Activated B cell treated with CpG ODN at 0.5 μM for 24 hours (primary cell): ENCODE measurements around the gene TIAM1. TPM values are rescaled to one million over a fixed set of nuclear protein-coding genes. Genes with fewer than 3 reads are reported as not detected.

Source experiments
- ATAC-seq: fragments of 200-7000 bp; cut with Tn5 transposase; one replicate; pipeline ENCODE4 v1.10.0; 2021; ENCODE audit warnings: low read depth, mild to moderate bottlenecking, moderate library complexity
- CTCF ChIA-PET: fragments of 350-600 bp; sonication (Branson Sonifier 250); formaldehyde crosslinking; loops from one replicate; lab custom pipeline; 2021; ENCODE audit warnings: antibody characterized with exemption; lab: Charles Lee
- POLR2A ChIA-PET: fragments of 350-600 bp; sonication (Branson Sonifier 250); formaldehyde crosslinking; loops from one replicate; lab custom pipeline; 2021; ENCODE audit warnings: antibody characterized with exemption; lab: Charles Lee
- DNase-seq: peaks from one replicate; pipeline ENCODE4 v3.0.0; 2022
- H3K27ac Mint-ChIP-seq: one replicate; pipeline ENCODE4 v1.8.0; 2020; ENCODE audit warnings: mixed read lengths
- H3K27me3 Mint-ChIP-seq: one replicate; pipeline ENCODE4 v1.8.0; 2021; ENCODE audit warnings: mixed read lengths
- H3K36me3 Mint-ChIP-seq: one replicate; pipeline ENCODE4 v1.8.0; 2021; ENCODE audit warnings: low read depth, mixed read lengths
- H3K4me1 Mint-ChIP-seq: one replicate; pipeline ENCODE4 v1.8.0; 2021; ENCODE audit warnings: mixed read lengths
- H3K4me3 Mint-ChIP-seq: one replicate; pipeline ENCODE4 v1.8.0; 2020; ENCODE audit warnings: mild to moderate bottlenecking, mixed read lengths
- H3K9me3 Mint-ChIP-seq: one replicate; pipeline ENCODE4 v1.8.0; 2020; ENCODE audit warnings: mixed read lengths
- intact Hi-C: fragments of 100-400 bp; cut with micrococcal nuclease; formaldehyde crosslinking; loops from one replicate; pipeline ENCODE4 v1.15.1; 2024
- total RNA-seq: library from RNA; stranded (reverse); gene quantifications from 2 replicates; pipeline ENCODE4 v1.2.3, GENCODE V29; 2022
- TF ChIP-seq, protein P1 (sequence below): fragments of 200-600 bp; IDR thresholded peaks from one replicate; pipeline ENCODE4 v1.8.0; 2022; ENCODE audit warnings: antibody characterized with exemption, mild to moderate bottlenecking

The TIAM1 gene
- total RNA-seq, 1 donor from 2014 or later: 0.84 TPM

DNA sequence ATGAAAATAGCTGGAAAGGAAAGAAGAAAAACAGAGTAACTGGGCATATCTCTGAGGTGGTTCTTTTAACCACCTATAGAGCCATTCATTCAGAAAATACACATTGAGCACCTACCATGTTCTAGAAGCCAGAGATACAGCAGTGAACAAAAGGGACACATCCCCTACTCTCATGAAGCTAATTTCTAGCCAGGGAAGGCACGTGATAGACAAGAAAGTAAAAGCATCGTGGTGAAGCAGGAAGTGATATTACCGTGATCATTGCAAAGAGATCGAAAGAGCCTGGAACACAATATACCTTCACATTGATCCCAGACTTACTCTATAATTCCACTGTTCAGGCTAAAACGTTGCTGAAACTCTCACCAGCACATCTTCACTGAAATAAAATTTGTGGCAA lies 76.0 kb downstream of the TIAM1 start:
- TF ChIP-seq, protein P1, sequence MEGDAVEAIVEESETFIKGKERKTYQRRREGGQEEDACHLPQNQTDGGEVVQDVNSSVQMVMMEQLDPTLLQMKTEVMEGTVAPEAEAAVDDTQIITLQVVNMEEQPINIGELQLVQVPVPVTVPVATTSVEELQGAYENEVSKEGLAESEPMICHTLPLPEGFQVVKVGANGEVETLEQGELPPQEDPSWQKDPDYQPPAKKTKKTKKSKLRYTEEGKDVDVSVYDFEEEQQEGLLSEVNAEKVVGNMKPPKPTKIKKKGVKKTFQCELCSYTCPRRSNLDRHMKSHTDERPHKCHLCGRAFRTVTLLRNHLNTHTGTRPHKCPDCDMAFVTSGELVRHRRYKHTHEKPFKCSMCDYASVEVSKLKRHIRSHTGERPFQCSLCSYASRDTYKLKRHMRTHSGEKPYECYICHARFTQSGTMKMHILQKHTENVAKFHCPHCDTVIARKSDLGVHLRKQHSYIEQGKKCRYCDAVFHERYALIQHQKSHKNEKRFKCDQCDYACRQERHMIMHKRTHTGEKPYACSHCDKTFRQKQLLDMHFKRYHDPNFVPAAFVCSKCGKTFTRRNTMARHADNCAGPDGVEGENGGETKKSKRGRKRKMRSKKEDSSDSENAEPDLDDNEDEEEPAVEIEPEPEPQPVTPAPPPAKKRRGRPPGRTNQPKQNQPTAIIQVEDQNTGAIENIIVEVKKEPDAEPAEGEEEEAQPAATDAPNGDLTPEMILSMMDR: no peak
- no peaks in the 10 kb centered on the region for H3K36me3 Mint-ChIP-seq
- H3K27me3 Mint-ChIP-seq: peaks cover 11% of the 10 kb centered on the region
- no peak overlapping the region for H3K4me3 Mint-ChIP-seq
- no peak overlapping the region for H3K27ac Mint-ChIP-seq
- intact Hi-C loops: no loop called here
- ChIA-PET CTCF (no interaction called here), POLR2A (no interaction called here)
- peaks cover under 1% of the 10 kb centered on the region for H3K9me3 Mint-ChIP-seq
- peaks cover 4% of the 10 kb centered on the region for H3K4me1 Mint-ChIP-seq
- ATAC-seq (no peak), DNase-seq (no peak)

DNA sequence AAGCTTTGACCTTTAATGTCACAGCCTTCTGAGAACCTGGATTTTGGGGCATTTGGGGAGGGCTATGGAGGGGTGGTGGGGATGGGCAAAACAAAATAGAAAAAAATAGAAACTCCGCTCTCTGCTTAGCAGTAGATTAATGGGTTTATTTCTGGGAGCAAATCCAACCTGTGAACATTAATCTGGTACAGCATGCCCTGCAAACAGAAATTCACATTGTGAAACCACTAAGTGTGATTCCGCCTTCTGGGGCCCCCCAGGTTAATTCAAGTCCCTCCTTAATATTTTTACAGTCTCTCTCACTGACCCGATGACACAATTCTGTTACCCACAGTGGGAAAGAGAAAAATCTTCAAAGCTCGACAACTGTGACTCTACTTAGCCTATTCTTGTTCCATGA lies 76.4 kb downstream of the TIAM1 start:
- no peaks in the 10 kb centered on the region for H3K36me3 Mint-ChIP-seq
- H3K27me3 Mint-ChIP-seq: peaks cover 11% of the 10 kb centered on the region
- CTCF ChIA-PET: no interaction called here

DNA sequence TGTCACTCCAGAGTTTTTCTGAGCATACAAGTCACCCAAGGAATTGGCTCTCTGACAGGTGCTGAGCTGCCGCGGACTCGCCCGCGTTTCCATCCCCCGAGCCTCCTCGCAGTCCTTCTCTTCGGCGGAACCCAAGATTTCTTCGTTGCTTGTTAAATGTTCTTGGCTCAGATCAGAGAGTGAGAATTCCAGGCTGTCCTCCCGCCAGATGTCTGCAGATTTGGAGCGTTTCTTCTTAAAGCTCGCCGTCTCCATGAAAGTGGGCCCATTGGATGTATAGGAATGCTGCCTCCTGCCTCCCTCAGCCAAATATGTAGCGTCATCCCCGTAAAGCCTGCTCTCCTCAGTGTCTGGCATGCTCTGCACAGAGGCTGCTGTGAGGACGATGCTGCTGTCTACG lies 77.8 kb downstream of the TIAM1 start:
- no peak overlapping the region for H3K4me3 Mint-ChIP-seq
- H3K36me3 Mint-ChIP-seq: no peaks in the 10 kb centered on the region
- no peak overlapping the region for H3K27ac Mint-ChIP-seq
- no peaks in the 10 kb centered on the region for H3K9me3 Mint-ChIP-seq
- no peak for DNase-seq
- CTCF ChIA-PET: no interaction called here
- TF ChIP-seq, protein P1: no peak
- intact Hi-C loops: no loop called here
- POLR2A ChIA-PET: no interaction called here
- peaks cover 14% of the 10 kb centered on the region for H3K27me3 Mint-ChIP-seq
- peaks cover 4% of the 10 kb centered on the region for H3K4me1 Mint-ChIP-seq
- no peak for ATAC-seq

More for the DNA sequence above, 76.4 kb downstream of the TIAM1 start:
- H3K4me1 Mint-ChIP-seq: peaks cover 4% of the 10 kb centered on the region
- no peak overlapping the region for H3K4me3 Mint-ChIP-seq
- TF ChIP-seq, protein P1: no peak
- H3K27ac Mint-ChIP-seq: no peak overlapping the region
- intact Hi-C loops: no loop called here
- DNase-seq (no peak), ATAC-seq (no peak)
- H3K9me3 Mint-ChIP-seq: no peaks in the 10 kb centered on the region
- POLR2A ChIA-PET: interaction anchor here (0.7 kb wide), 1 partner anchor 69 kb away, joined by 8 read pairs; no protein-coding TSS in a partner anchor

DNA sequence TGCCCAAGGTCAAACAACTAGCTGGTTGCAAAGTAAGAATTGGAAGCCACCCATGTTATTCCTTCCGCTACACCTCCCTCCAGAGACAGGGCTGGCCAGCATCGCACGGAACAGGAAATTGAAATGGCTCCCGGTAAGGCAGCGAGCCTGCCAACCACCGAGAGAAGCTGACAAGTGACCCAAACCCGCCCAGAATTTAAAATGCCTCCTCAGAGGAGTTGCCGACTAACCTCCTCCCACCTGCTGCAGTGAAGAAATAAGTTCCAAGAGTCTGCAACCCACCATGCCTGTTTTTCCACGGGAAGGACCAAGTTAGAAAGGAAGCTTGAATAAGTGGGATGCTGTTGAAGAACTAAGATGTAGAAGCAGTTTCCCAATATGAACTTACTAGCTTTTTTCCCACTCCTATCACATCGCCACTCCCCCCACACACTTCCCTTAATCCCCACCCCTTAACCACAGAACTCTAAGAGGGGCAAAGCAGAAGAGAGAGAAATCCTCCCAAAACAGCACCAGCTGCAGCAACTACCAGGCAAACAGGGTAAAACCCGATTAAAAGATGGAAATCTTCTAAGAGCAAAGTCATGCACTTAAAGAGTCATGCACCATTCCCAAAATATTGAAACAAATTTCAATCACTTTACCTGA lies 78.6 kb downstream of the TIAM1 start:
- TF ChIP-seq, protein P1: no peak
- Mint-ChIP-seq H3K4me1 (peaks cover 4% of the 10 kb centered on the region), H3K4me3 (no peak overlapping the region), H3K27me3 (peaks cover 14% of the 10 kb centered on the region), H3K36me3 (no peaks in the 10 kb centered on the region), H3K27ac (no peak overlapping the region), H3K9me3 (no peaks in the 10 kb centered on the region)
- POLR2A ChIA-PET: no interaction called here
- ATAC-seq: no peak
- no peak for DNase-seq
- CTCF ChIA-PET: interaction anchor here (0.8 kb wide), 1 partner anchor 9 kb away, joined by 3 read pairs; no protein-coding TSS in a partner anchor
- intact Hi-C loops: no loop called here

GRCh38 chr21:31264574-31264973 lies 79.5 kb downstream of the TIAM1 start:
- intact Hi-C loops: no loop called here
- Mint-ChIP-seq H3K27me3 (peaks cover 14% of the 10 kb centered on the region), H3K4me3 (no peak overlapping the region), H3K27ac (no peak overlapping the region), H3K4me1 (peaks cover 4% of the 10 kb centered on the region), H3K36me3 (no peaks in the 10 kb centered on the region), H3K9me3 (no peaks in the 10 kb centered on the region)
- DNase-seq (no peak), ATAC-seq (no peak)
- TF ChIP-seq, protein P1: no peak
- POLR2A ChIA-PET: no interaction called here
- CTCF ChIA-PET: no interaction called here
